Measurements from ENCODE around the gene IFNAR2. TPM values are rescaled to one million over a fixed set of nuclear protein-coding genes. Genes with fewer than 3 reads are reported as not detected.
"Not testable (repeated sequence)": the region's sequence is repeated elsewhere in the genome, so short reads cannot be mapped to it uniquely, and the experiment has no call there.

IFNAR2 gene
- polyA plus RNA-seq, 6 donors from 2014 or later, result 41.4 to 61.7 (median 50.8) TPM

DNA sequence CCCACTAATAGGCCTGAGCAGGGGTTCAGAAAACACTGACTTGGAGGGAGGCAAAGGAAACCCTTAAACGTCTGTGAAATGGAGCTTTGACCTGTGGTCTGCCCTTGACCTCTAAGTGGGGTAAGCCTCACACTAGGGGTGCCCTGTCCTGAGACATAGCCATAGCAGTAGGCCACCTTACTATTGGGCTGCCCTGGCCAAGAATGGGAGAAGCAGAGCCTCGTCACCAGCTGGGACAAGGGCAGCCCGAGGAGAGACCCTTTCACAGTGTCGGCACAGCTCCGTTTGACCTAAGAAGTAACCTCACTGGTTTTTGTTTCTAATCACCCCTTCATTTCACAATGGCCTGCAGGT is 26.4 kb upstream of the IFNAR2 start:
- ATAC-seq (ENCODE audit: low read depth in 2 of 2), result no peak

DNA sequence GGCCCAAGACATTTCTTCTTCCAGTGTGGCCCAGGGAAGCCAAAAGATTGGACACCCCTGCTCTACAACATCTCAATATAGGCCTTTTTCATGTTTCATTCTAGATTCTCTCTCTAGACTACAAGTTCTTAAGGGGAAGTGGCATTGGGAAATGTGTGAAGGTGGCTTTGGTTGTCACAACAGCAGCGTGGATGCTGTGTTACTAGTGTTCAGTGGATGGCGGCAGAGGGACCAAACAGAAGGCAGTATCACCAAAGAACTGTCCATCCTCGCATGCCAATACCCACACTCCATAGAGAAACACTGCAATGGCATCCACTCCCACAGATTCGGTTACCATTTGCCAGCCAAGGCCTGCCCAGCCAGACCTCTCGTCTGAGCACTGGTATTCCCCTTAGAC is 24.3 kb upstream of the IFNAR2 start:
- Mint-ChIP-seq H3K27me3 (no peaks in the 10 kb centered on the region), H3K9me3 (peaks cover 0 to 7% (median 4%) of the 10 kb centered on the region in 7 donors), H3K4me1 (peaks cover 49 to 63% (median 51%) of the 10 kb centered on the region in 3 donors), H3K4me3 (peak overlapping the region; percentile 48 to 90 (median 82)), H3K27ac (peak overlapping the region; percentile 58 to 97 (median 85)), H3K36me3 (peaks cover 6 to 9% of the 10 kb centered on the region in 2 donors)
- ATAC-seq (ENCODE audit: low read depth in 2 of 2) (peak; percentile 43 to 61), DNase-seq (peak; percentile 11)

More for the DNA sequence above, 26.4 kb upstream of the IFNAR2 start:
- no peaks in the 10 kb centered on the region for H3K27me3 Mint-ChIP-seq
- peak overlapping the region in 1 of 8 donors; percentile 7 for H3K4me3 Mint-ChIP-seq
- no peak for DNase-seq
- peaks cover 46 to 61% (median 59%) of the 10 kb centered on the region in 3 donors for H3K4me1 Mint-ChIP-seq
- peak overlapping the region in 4 of 6 donors; percentile 23 to 83 (median 60) for H3K27ac Mint-ChIP-seq
- peaks cover 5 to 6% of the 10 kb centered on the region in 2 donors for H3K36me3 Mint-ChIP-seq
- H3K9me3 Mint-ChIP-seq, result peaks cover 0 to 6% (median 4%) of the 10 kb centered on the region in 7 donors

DNA sequence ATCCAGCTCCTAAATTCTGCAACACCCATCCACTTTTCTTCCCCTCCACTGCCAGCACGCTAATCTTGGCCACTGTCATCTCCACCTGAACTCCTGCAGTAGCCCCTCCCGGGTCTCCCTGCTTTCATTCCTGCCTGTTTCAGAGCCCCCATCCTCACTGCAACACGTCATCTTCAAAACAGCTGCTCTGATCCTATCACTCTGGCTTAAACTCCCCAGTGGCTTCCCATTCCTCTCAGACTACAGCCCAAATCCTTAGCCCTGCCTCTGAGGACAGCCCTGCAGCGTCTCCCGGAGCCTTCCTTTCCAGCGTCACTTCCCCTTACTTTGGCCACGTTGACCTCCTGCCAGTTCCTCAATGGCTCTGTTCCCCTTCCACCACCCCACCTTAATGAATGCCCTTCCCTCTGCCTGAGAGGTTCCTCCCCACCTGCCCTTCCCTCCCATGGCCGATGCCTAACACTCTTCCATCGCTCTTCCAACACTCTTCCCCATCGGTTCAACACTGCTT is 22.9 kb upstream of the IFNAR2 start:
- peaks cover 43 to 67% (median 49%) of the 10 kb centered on the region in 3 donors for H3K4me1 Mint-ChIP-seq
- no peak for ATAC-seq (ENCODE audit: low read depth in 2 of 2)

DNA sequence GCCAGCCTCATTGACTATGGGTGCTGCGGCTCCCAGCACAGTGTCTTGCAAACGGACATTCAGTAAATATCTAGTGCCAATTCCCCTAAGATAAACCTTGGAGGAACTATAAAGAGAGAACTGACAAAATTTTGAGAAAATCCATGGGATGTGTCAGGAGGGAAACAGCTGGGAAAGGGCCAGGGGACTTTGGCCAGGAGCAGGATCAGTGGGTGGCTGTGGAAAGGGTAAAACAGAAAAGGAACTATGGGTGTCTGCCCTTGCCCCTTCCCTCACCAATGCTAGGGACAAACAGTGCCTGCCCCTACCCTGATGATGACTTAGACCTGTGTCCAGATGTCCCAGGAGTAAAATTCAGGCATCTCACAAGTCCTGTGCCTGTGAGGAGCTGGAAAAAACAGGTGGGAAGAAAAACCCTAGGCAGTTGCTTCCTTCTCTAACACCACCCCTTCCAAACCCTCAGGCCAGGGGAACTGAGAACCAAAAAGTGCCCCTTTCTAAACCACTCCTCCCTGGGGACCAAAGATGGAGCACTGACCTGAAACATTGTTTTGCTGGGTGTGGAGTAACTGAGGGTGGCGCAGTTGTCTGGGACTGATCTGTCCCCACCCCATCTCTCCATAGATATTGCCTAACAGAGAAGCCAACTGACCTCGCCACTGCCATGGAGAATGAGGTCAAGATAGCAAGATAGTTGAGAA is 22.1 kb upstream of the IFNAR2 start:
- Mint-ChIP-seq H3K9me3 (peaks cover 0 to 7% (median 5%) of the 10 kb centered on the region in 7 donors), H3K4me1 (peaks cover 50 to 74% (median 57%) of the 10 kb centered on the region in 3 donors), H3K4me3 (peak overlapping the region; percentile 62 to 90 (median 80)), H3K36me3 (peaks cover 6 to 17% of the 10 kb centered on the region in 2 donors), H3K27ac (peak overlapping the region; percentile 56 to 95 (median 90)), H3K27me3 (no peaks in the 10 kb centered on the region)
- peak; percentile 50 to 64 for ATAC-seq (ENCODE audit: low read depth in 2 of 2)
- peak; percentile 56 for DNase-seq

More for the DNA sequence above, 22.9 kb upstream of the IFNAR2 start:
- Mint-ChIP-seq H3K9me3 (peaks cover 0 to 7% (median 4%) of the 10 kb centered on the region in 7 donors), H3K27me3 (no peaks in the 10 kb centered on the region), H3K4me3 (peak overlapping the region in 7 of 8 donors; percentile 25 to 90 (median 76)), H3K27ac (peak overlapping the region; percentile 73 to 95 (median 84)), H3K36me3 (peaks cover 6 to 10% of the 10 kb centered on the region in 2 donors)
- no peak for DNase-seq

DNA sequence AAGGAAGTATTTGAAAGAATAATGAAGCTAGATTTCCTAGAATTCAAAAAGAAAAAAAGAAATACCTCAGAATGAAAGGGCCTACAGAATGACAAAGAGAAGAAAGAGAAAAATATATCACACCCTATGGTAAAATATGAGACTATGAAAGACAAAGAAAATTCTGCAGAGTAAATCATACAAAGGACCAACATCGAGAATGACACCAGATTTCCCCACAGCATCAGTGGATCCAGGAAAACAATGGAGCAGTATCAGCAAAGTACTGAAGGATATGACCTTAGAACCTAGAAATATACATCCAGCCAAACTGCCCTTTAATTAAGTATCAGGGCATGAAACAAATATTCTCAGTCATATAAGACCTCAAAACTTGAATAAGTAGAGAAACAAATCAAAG is 21.2 kb upstream of the IFNAR2 start:
- Mint-ChIP-seq H3K36me3 (peaks cover 6 to 18% of the 10 kb centered on the region in 2 donors), H3K9me3 (peaks cover 0 to 7% (median 5%) of the 10 kb centered on the region in 7 donors), H3K27ac (peak overlapping the region in 4 of 6 donors; percentile 56 to 95 (median 84)), H3K4me3 (peak overlapping the region in 2 of 8 donors; percentile 10 to 90), H3K4me1 (peaks cover 55 to 80% (median 56%) of the 10 kb centered on the region in 3 donors), H3K27me3 (no peaks in the 10 kb centered on the region)
- DNase-seq (no peak), ATAC-seq (ENCODE audit: low read depth in 2 of 2) (no peak)

DNA sequence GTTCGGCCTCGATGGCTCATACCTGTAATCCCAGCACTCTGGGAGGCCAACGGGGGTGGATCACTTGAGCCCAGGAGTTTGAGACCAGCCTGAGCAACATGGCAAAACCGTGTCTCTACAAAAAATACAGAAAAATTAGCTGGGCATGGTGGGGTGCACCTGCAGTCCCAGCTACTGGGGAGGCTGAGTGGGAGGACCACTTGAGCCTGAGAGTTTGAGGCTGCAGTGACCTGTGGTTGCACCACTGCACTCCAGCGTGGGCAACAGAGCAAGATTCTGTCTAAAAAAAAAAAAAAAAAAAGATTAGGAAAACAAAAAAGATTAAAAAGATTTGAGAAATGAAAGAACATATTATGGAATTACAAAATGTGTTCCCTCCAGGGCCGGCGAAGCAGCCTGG is 18.4 kb upstream of the IFNAR2 start:
- ATAC-seq (ENCODE audit: low read depth in 2 of 2) (no peak), DNase-seq (no peak)
- H3K27me3 Mint-ChIP-seq, result no peaks in the 10 kb centered on the region
- peak overlapping the region in 1 of 8 donors; percentile 50 for H3K4me3 Mint-ChIP-seq
- peaks cover 0 to 7% (median 6%) of the 10 kb centered on the region in 7 donors for H3K9me3 Mint-ChIP-seq
- peaks cover 61 to 86% (median 66%) of the 10 kb centered on the region in 3 donors for H3K4me1 Mint-ChIP-seq
- peak overlapping the region in 1 of 6 donors; percentile 75 for H3K27ac Mint-ChIP-seq
- peaks cover 6 to 18% of the 10 kb centered on the region in 2 donors for H3K36me3 Mint-ChIP-seq

DNA sequence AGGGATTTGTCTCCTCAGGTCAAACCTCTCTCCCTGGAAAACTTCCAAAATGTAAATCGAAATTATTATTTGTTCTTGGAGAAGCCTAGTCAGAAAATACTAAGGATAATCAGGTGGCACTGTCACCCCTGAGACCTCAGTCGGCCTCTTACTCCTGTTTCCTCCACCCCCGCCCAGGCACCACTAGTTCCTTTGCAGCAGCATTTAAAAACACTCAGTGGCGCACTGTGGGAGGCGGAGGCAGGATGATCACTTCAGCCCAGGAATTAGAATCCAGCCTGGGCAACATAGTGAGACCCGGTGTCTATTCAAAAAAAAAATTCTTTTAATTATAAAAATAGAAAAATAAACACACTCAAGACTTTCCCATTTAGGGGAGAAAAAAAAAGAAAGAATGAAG is 18.0 kb upstream of the IFNAR2 start:
- Mint-ChIP-seq H3K9me3 (peaks cover 0 to 7% (median 6%) of the 10 kb centered on the region in 7 donors), H3K4me1 (peaks cover 62 to 86% (median 67%) of the 10 kb centered on the region in 3 donors), H3K36me3 (peaks cover 6 to 18% of the 10 kb centered on the region in 2 donors), H3K27ac (peak overlapping the region in 1 of 6 donors; percentile 72), H3K4me3 (peak overlapping the region in 1 of 8 donors; percentile 76), H3K27me3 (no peaks in the 10 kb centered on the region)
- ATAC-seq (ENCODE audit: low read depth in 2 of 2) (no peak), DNase-seq (no peak)

DNA sequence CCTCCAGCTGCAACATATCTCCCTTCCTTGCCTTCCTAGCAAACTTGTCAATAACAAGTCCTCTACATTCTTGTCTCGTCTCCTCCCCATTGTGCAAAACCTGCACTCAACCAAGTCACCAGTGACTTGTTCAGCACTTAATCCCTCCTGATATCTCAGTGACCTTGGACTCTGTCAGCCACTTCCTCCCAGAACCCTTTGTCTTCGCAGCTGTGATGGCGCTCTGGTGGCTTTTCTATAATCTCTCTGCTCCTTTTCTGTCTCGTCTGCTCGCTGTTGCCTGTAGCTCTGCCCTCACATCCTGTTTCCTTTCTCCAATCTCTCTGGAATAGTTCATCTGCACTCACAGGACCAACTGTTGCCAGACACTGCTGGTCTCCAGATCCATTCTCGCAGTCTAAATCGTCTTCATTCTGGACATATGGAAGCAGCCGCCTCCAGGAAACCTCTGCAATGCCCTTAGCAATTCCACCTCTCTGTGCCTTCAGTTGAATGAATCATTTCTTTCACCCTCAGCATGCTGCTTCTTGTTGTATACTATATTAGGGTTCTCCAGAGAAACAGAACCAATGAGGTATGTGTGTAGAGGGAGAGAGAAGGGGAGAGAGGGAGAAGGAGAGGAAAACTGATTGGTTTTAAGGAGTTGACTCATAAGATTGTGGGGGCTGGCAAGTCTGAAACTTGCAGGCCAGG is 17.4 kb upstream of the IFNAR2 start:
- H3K27me3 Mint-ChIP-seq, result no peaks in the 10 kb centered on the region
- H3K27ac Mint-ChIP-seq, result peak overlapping the region; percentile 47 to 95 (median 80)
- peak overlapping the region in 5 of 8 donors; percentile 5 to 76 (median 75) for H3K4me3 Mint-ChIP-seq
- DNase-seq, result no peak
- peaks cover 60 to 85% (median 64%) of the 10 kb centered on the region in 3 donors for H3K4me1 Mint-ChIP-seq
- H3K36me3 Mint-ChIP-seq, result peaks cover 6 to 18% of the 10 kb centered on the region in 2 donors
- ATAC-seq (ENCODE audit: low read depth in 2 of 2), result no peak
- peaks cover 0 to 7% (median 6%) of the 10 kb centered on the region in 7 donors for H3K9me3 Mint-ChIP-seq

DNA sequence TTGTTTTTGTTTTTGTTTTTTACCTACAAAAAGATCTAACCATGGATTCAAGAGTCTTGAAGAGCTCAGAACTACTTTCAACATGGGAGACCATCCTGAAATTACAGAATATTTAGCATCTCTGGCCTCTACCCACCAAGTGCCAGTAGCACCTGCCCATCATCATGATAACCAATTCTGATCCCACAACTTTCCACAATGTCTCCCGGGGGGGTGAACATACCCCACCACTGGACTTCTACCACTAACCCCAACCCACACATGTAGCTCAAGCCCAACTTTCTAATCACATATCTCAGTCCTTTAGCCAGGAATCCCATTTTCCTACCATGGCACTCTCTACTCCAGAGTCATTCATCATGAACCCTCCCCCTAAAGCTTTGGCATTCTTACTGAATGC is 15.7 kb upstream of the IFNAR2 start:
- peaks cover 0 to 15% of the 10 kb centered on the region in 2 donors for H3K36me3 Mint-ChIP-seq
- H3K9me3 Mint-ChIP-seq, result peaks cover 0 to 2% (median 1%) of the 10 kb centered on the region in 7 donors
- H3K4me1 Mint-ChIP-seq, result peaks cover 57 to 81% (median 64%) of the 10 kb centered on the region in 3 donors
- DNase-seq (no peak), ATAC-seq (ENCODE audit: low read depth in 2 of 2) (no peak)
- H3K4me3 Mint-ChIP-seq, result peak overlapping the region in 6 of 8 donors; percentile 4 to 84 (median 52)
- H3K27me3 Mint-ChIP-seq, result no peaks in the 10 kb centered on the region
- peak overlapping the region; percentile 41 to 98 (median 92) for H3K27ac Mint-ChIP-seq

DNA sequence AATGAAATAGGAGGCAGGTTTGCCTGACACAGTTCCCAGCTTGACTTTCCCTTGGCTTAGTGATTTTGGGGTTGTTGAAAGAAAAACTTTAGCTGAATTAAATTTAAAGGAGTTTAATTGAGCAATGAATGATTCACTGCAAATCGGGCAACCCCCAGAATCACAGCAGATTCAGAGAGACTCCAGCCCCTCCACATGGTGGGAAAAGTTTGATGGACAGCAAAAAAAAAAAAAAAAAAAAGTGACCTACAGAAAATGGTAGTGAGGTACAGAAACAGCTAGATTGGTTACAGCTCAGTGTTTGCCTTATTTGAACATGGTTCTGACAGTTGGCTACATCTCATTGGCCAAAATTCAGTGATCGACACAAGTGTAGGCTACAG is 12.6 kb upstream of the IFNAR2 start:
- Mint-ChIP-seq H3K27me3 (no peaks in the 10 kb centered on the region), H3K4me1 (peaks cover 59 to 68% (median 64%) of the 10 kb centered on the region in 3 donors), H3K4me3 (peak overlapping the region in 3 of 8 donors; percentile 1 to 77 (median 8)), H3K9me3 (peaks cover 0 to 5% (median under 1%) of the 10 kb centered on the region in 7 donors), H3K27ac (peak overlapping the region in 4 of 6 donors; percentile 10 to 98 (median 74)), H3K36me3 (peaks cover 0 to 12% of the 10 kb centered on the region in 2 donors)
- ATAC-seq (ENCODE audit: low read depth in 2 of 2) (no peak), DNase-seq (no peak)

DNA sequence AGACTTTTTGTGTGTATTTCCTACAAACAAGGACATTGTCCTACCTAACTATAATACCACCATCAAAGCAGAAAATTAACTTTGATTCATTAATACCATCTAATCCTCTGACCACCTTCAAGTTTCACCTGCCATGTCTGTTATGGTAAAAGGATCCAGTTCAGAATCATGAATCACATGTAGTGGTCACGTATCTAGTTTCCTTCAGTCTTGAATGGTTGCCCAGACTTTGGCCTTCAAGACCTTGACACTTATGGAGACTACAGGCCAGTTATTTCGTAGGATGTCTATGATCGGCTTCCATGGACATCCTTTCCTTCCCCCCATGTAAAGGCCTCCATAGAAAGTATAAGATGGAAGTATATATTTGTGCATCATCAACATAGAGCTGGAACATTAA is 10.4 kb upstream of the IFNAR2 start:
- Mint-ChIP-seq H3K27me3 (no peaks in the 10 kb centered on the region), H3K36me3 (peaks cover 0 to 7% of the 10 kb centered on the region in 2 donors), H3K4me1 (peaks cover 42 to 47% (median 46%) of the 10 kb centered on the region in 3 donors), H3K4me3 (no peak overlapping the region), H3K9me3 (peaks cover 0 to 7% (median 0%) of the 10 kb centered on the region in 7 donors), H3K27ac (peak overlapping the region in 4 of 6 donors; percentile 44 to 90 (median 71))
- ATAC-seq (ENCODE audit: low read depth in 2 of 2) (no peak), DNase-seq (no peak)

DNA sequence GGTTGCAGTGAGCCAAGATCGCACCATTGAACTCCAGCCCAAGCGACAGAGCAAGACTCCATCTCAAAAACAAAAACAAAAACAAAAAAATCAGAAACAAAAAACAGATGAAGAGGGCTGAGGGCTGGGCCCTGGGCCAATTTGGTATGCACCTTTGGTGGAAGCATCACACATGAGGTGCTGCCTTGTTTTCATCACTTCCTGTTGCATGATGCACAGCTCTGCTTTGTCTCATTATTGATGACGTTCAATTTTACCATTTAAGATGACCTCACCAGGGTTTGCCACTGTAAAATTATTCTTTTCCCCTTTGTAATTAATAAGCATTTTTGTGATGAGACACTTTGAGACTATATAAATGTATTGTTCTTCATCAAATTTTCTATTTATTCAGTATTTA is 9.8 kb upstream of the IFNAR2 start:
- Mint-ChIP-seq H3K36me3 (peaks cover 0 to 7% of the 10 kb centered on the region in 2 donors), H3K4me3 (no peak overlapping the region), H3K27ac (peak overlapping the region in 1 of 6 donors; percentile 55), H3K9me3 (peaks cover 0 to 7% (median 0%) of the 10 kb centered on the region in 7 donors), H3K4me1 (peaks cover 37 to 46% (median 40%) of the 10 kb centered on the region in 3 donors), H3K27me3 (no peaks in the 10 kb centered on the region)
- DNase-seq (no peak), ATAC-seq (ENCODE audit: low read depth in 2 of 2) (no peak)

DNA sequence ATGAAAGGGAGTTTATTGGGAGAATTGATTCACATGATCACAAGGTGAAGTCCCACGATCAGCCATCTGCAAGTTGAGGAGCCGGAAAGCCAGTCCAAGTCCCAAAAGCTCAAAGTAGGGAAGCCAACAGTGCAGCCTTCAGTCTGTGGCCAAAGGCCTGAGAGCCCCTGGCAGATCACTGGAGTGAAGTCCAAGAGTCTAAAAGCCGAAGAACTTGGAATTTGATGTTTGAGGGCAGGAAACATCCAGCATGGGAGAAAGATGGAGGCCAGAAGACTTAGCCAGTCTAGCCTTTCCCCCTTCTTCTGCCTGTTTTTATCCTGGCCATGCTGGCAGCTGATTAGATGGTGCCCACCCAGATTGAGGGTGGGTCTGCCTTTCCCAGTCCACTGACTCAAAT is 4.4 kb upstream of the IFNAR2 start:
- H3K9me3 Mint-ChIP-seq; H3K36me3 Mint-ChIP-seq; H3K27me3 Mint-ChIP-seq; DNase-seq; ATAC-seq (ENCODE audit: low read depth in 2 of 2): not testable (repeated sequence)
- Mint-ChIP-seq H3K4me3 (peak overlapping the region in 1 of 8 donors; percentile 4), H3K4me1 (peaks cover 5 to 13% (median 9%) of the 10 kb centered on the region in 3 donors), H3K27ac (peak overlapping the region in 1 of 6 donors; percentile 70)
